GM23248 (cell line): ENCODE data around the gene LIN54. TPM values are rescaled to one million over a fixed set of nuclear protein-coding genes. Genes with fewer than 3 reads are reported as not detected.
"Not testable (repeated sequence)": the region's sequence is repeated elsewhere in the genome, so short reads cannot be mapped to it uniquely, and the experiment has no call there.

ENCODE experiments used
- DNase-seq: peaks from one replicate; pipeline ENCODE4 v3.0.0-alpha.2; 2015
- H2AFZ ChIP-seq: fragments of 200-600 bp; sonication (generic); 2 replicates; pipeline ENCODE4 v1.6.1; 2016; ENCODE audit warnings: antibody characterized with exemption
- H3F3A ChIP-seq: fragments of 200-600 bp; sonication (generic); 2 replicates; pipeline ENCODE4 v1.6.1; 2016; ENCODE audit warnings: mild to moderate bottlenecking, antibody characterized with exemption, mixed run types; ENCODE audit not compliant: insufficient read depth
- H3K27ac ChIP-seq: fragments of 200-600 bp; sonication (generic); 2 replicates; pipeline ENCODE4 v1.5.1; 2016; ENCODE audit warnings: mild to moderate bottlenecking
- H3K27me3 ChIP-seq: fragments of 200-600 bp; sonication (generic); replicated peaks from 2 replicates; pipeline ENCODE4 v1.6.1; 2016; ENCODE audit warnings: mild to moderate bottlenecking; ENCODE audit not compliant: insufficient read depth
- H3K36me3 ChIP-seq: fragments of 200-600 bp; sonication (generic); 2 replicates; pipeline ENCODE4 v1.6.1; 2016; ENCODE audit warnings: low read depth, mild to moderate bottlenecking
- H3K4me1 ChIP-seq: fragments of 200-600 bp; sonication (generic); 2 replicates; pipeline ENCODE4 v1.6.1; 2016; ENCODE audit warnings: mild to moderate bottlenecking; ENCODE audit not compliant: insufficient read depth
- H3K4me2 ChIP-seq: fragments of 200-600 bp; sonication (generic); one replicate; pipeline ENCODE4 v1.6.1; 2016; ENCODE audit warnings: mild to moderate bottlenecking; ENCODE audit not compliant: unreplicated experiment
- H3K4me3 ChIP-seq: fragments of 200-600 bp; sonication (generic); 2 replicates; pipeline ENCODE4 v1.5.1; 2016; ENCODE audit warnings: mild to moderate bottlenecking
- H3K79me2 ChIP-seq: fragments of 200-600 bp; sonication (generic); 2 replicates; pipeline ENCODE4 v1.6.1; 2016; ENCODE audit warnings: mild to moderate bottlenecking; ENCODE audit not compliant: insufficient read depth
- H3K9ac ChIP-seq: fragments of 200-600 bp; sonication (generic); 2 replicates; pipeline ENCODE4 v1.6.1; 2016; ENCODE audit warnings: mild to moderate bottlenecking
- H3K9me2 ChIP-seq: fragments of 200-600 bp; sonication (generic); 2 replicates; pipeline ENCODE4 v1.6.1; 2016; ENCODE audit warnings: mixed run types, mild to moderate bottlenecking, moderate library complexity; ENCODE audit not compliant: insufficient read depth
- H3K9me3 ChIP-seq: fragments of 200-600 bp; sonication (generic); one replicate; pipeline ENCODE4 v1.6.1; 2017; ENCODE audit warnings: low read depth
- H4K20me1 ChIP-seq: fragments of 200-600 bp; sonication (generic); 2 replicates; pipeline ENCODE4 v1.6.0; 2016; ENCODE audit not compliant: insufficient read depth
- EZH2 ChIP-seq: fragments of 200-600 bp; sonication (generic); IDR thresholded peaks from 2 replicates; pipeline ENCODE4 v1.6.1; 2018; ENCODE audit warnings: antibody characterized with exemption, mild to moderate bottlenecking; ENCODE audit not compliant: insufficient read depth, poor library complexity, severe bottlenecking
- EZH2phosphoT487 ChIP-seq: fragments of 200-600 bp; sonication (generic); IDR thresholded peaks from 2 replicates; pipeline ENCODE4 v1.6.1; 2018; ENCODE audit warnings: antibody characterized with exemption, moderate library complexity, mild to moderate bottlenecking, low read depth; ENCODE audit not compliant: insufficient read depth
- WGBS, 2 experiments: methylation state at CpG; one replicate each; pipeline ENCODE4 v1.1.6; 2015 to 2017; ENCODE audit warnings: low lambda C conversion rate in 2 of 2, low coverage in 1 of 2; ENCODE audit errors: missing lambda C conversion rate in 2 of 2; 5-methylcytosine and 5-hydroxymethylcytosine counted together
- in situ Hi-C: fragments of 300-500 bp; cut with MboI; formaldehyde crosslinking; loops from 2 replicates; pipeline ENCODE4 v1.15.0; 2020
- polyA plus RNA-seq: library from polyadenylated mRNA; unstranded; fragments of >200 nt; fragmentation: Nextera tagmentation; extraction: Ambion mirVana; gene quantifications from 2 replicates; pipeline ENCODE4 v1.2.1, GENCODE V29; 2016
- total RNA-seq: library from RNA; depleted of rRNA; stranded (reverse); fragments of >200 nt; shearing (Covaris generic); gene quantifications from 2 replicates; pipeline ENCODE4 v1.2.3, GENCODE V29; 2014

LIN54 gene
- total and polyA plus RNA-seq, 2 experiments from 2014 or later = 6.4 to 13.3 TPM

DNA sequence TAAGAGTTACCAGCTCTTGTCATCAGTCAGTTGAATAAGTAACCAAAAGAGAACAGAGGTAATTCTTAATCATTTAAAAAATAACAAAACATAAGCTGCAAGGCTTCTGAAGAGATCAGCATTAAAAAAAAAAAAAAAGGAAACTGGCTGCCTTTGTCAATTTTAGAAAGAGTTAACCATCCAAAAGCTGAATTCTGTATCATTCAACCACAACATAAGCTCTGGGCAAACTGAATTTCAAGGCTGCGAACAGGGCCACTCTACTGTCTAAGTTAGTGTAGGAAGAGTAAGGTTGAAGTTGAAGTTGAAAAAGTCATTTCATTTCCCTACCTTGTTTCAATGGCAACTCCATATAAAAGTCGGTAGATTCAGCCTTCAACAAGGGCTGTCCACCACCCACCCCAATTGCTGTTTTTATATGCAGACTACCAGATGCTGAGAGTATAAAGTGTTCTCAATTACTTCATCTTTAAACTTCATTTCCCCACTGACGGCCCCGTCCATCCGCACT, 1.1 kb upstream of the LIN54 start:
- H3K27ac ChIP-seq = peak overlapping the region; percentile 96
- peaks cover 24% of the 10 kb centered on the region for H3K4me1 ChIP-seq
- no peaks in the 10 kb centered on the region for H3K36me3 ChIP-seq
- peak overlapping the region; percentile 84 for H3K4me2 ChIP-seq
- 7 to 9% methylated on average over 5 of the region's 5 CpGs for WGBS, 2 experiments
- H3K9me2 ChIP-seq = no peaks in the 10 kb centered on the region
- in situ Hi-C loops = no loop called here
- H3K79me2 ChIP-seq = peaks cover 37% of the 10 kb centered on the region
- H3F3A ChIP-seq = peaks cover 30% of the 10 kb centered on the region
- peak overlapping the region; percentile 97 for H3K9ac ChIP-seq
- TF ChIP-seq EZH2 (no peak), EZH2phosphoT487 (no peak)
- H4K20me1 ChIP-seq = no peaks in the 10 kb centered on the region
- peak overlapping the region; percentile 88 for H3K4me3 ChIP-seq
- no peaks in the 10 kb centered on the region for H3K27me3 ChIP-seq
- H2AFZ ChIP-seq = peak overlapping the region; percentile 93
- no peak for DNase-seq
- no peaks in the 10 kb centered on the region for H3K9me3 ChIP-seq

GRCh38 chr4:83010111-83010521, 507 bp downstream of the LIN54 start:
- no peak for TF ChIP-seq EZH2phosphoT487
- no peak for TF ChIP-seq EZH2
- Histone ChIP-seq H3K9me3 (no peaks in the 10 kb centered on the region), H3K4me3 (peak overlapping the region; percentile 88), H3K9me2 (no peaks in the 10 kb centered on the region), H2AFZ (peak overlapping the region; percentile 86), H3K79me2 (peaks cover 54% of the 10 kb centered on the region), H4K20me1 (no peaks in the 10 kb centered on the region), H3K4me1 (peaks cover 24% of the 10 kb centered on the region), H3K4me2 (peak overlapping the region; percentile 98), H3K9ac (peak overlapping the region; percentile 97), H3K27ac (peak overlapping the region; percentile 96), H3K36me3 (no peaks in the 10 kb centered on the region), H3K27me3 (no peaks in the 10 kb centered on the region), H3F3A (peaks cover 30% of the 10 kb centered on the region)
- in situ Hi-C loops = no loop called here
- WGBS, 2 experiments = 1% methylated on average over 13 to 14 of the region's 14 CpGs
- peak; percentile 77 for DNase-seq

GRCh38 chr4:83009529-83009928, 1.1 kb downstream of the LIN54 start:
- in situ Hi-C loops = no loop called here
- no peaks in the 10 kb centered on the region for H3K9me2 ChIP-seq
- peak overlapping the region; percentile 97 for H3K9ac ChIP-seq
- H3K79me2 ChIP-seq = peaks cover 60% of the 10 kb centered on the region
- peaks cover 30% of the 10 kb centered on the region for H3F3A ChIP-seq
- peak; percentile 50 for DNase-seq
- no peaks in the 10 kb centered on the region for H4K20me1 ChIP-seq
- peak overlapping the region; percentile 86 for H2AFZ ChIP-seq
- peak overlapping the region; percentile 98 for H3K4me2 ChIP-seq
- no peak for TF ChIP-seq EZH2phosphoT487
- no peak for TF ChIP-seq EZH2
- H3K27ac ChIP-seq = peak overlapping the region; percentile 96
- WGBS, 2 experiments = 52 to 57% methylated on average over 3 of the region's 3 CpGs
- peak overlapping the region; percentile 88 for H3K4me3 ChIP-seq
- H3K27me3 ChIP-seq = no peaks in the 10 kb centered on the region
- no peaks in the 10 kb centered on the region for H3K9me3 ChIP-seq
- H3K36me3 ChIP-seq = no peaks in the 10 kb centered on the region
- peaks cover 24% of the 10 kb centered on the region for H3K4me1 ChIP-seq

DNA sequence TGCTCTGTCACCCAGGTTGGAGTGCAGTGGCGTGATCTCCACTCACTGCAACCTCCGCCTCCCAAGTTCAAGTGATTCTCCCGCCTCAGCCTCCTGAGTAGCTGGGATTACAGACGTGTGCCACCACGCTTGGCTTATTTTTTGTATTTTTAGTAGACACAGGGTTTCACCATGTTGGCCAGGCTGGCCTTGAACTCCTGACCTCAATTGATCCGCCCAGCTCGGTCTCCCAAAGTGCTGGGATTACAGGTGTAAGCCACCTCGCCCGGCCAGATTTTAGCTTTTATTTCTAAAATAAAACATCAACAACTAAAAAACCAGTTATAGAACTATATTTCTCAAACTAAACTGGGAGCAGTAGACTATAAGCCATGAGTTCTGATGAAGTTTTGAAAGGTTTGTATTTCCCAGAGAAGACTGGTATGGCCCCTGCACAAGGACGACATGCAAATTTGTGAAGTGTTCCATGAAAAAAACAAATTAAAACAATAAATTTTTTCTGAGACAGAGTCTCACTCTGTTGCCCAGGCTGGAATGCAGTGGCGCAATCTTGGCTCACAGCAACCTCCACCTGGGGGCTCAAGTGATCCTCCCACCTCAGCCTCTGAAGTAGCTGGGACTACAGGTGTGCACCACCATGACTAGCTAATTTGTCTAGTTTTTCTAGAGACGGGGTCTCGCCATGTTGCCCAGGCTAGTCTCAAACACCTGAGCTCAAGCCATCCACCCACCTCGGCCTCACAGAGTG, 7.4 kb downstream of the LIN54 start:
- in situ Hi-C loops, H3K9me2 ChIP-seq: not testable (repeated sequence)

More for the DNA sequence above, 7.4 kb downstream of the LIN54 start:
- H3K9ac ChIP-seq, H3K27ac ChIP-seq, H3K4me1 ChIP-seq, H4K20me1 ChIP-seq, H3K27me3 ChIP-seq, H3K36me3 ChIP-seq, H3K4me3 ChIP-seq, H3K9me3 ChIP-seq, DNase-seq, H3K4me2 ChIP-seq, H2AFZ ChIP-seq, H3F3A ChIP-seq: not testable (repeated sequence)
- WGBS, 2 experiments = 92 to 94% methylated on average over 14 of the region's 14 CpGs
- H3K79me2 ChIP-seq = peaks cover 98% of the 10 kb centered on the region
